Gastrocnemius medialis (tissue), 4 donors: ENCODE measurements around the gene IRAK2.

Experiments used
- POLR2A ChIP-seq, 2 donors: fragments of 450-650 bp; IDR thresholded peaks; one replicate each; pipeline ENCODE4 v1.6.1; 2017; ENCODE audit warnings: antibody characterized with exemption in 2 of 2, mild to moderate bottlenecking in 2 of 2, moderate library complexity in 2 of 2
- TF ChIP-seq, protein P1 (sequence below), 5 experiments: fragments of 450-650 bp in 3 of 5; fragments of 200-600 bp in 2 of 5; sonication (generic) in 2 of 5; IDR thresholded peaks in 4 of 5; conservative IDR thresholded peaks in 1 of 5; 1 replicate in 4 of 5; 2 replicates in 1 of 5; pipeline ENCODE4 v1.5.1; 2016 to 2019; ENCODE audit warnings: antibody characterized with exemption in 5 of 5, mild to moderate bottlenecking in 3 of 5, moderate library complexity in 3 of 5

DNA sequence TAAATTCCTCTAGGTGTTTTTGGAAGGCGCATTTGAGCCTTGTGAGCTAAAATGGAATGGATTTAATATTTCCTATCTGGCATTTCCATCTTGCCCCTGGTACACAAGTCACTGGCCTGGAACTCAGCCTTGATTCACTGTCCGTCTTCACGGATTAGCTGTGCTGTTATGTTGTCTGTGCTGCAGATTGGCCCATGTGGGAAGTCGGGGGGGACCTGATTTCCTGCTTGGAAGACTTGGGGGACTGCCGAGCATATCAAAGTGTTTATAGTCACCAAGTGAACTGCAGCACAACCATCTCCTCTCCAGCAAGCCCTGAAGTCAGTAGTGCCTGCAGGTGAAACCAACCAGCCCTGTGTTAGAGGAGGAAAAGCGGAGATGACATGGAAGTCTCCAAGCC, 115.9 kb downstream of the IRAK2 start:
- TF ChIP-seq, protein P1, sequence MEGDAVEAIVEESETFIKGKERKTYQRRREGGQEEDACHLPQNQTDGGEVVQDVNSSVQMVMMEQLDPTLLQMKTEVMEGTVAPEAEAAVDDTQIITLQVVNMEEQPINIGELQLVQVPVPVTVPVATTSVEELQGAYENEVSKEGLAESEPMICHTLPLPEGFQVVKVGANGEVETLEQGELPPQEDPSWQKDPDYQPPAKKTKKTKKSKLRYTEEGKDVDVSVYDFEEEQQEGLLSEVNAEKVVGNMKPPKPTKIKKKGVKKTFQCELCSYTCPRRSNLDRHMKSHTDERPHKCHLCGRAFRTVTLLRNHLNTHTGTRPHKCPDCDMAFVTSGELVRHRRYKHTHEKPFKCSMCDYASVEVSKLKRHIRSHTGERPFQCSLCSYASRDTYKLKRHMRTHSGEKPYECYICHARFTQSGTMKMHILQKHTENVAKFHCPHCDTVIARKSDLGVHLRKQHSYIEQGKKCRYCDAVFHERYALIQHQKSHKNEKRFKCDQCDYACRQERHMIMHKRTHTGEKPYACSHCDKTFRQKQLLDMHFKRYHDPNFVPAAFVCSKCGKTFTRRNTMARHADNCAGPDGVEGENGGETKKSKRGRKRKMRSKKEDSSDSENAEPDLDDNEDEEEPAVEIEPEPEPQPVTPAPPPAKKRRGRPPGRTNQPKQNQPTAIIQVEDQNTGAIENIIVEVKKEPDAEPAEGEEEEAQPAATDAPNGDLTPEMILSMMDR (IDR thresholded peaks at IDR 0.05 in 4 of 5, conservative IDR thresholded peaks at IDR 0.05 in 1 of 5), result no peak
- no peak for TF ChIP-seq POLR2A (IDR thresholded peaks at IDR 0.05)
